ENCODE results near the gene ID1. TPM values are rescaled to one million over a fixed set of nuclear protein-coding genes. Genes with fewer than 3 reads are reported as not detected.

The ID1 gene
- polyA plus RNA-seq, 1 donor from 2014 or later = 30.6 TPM

DNA sequence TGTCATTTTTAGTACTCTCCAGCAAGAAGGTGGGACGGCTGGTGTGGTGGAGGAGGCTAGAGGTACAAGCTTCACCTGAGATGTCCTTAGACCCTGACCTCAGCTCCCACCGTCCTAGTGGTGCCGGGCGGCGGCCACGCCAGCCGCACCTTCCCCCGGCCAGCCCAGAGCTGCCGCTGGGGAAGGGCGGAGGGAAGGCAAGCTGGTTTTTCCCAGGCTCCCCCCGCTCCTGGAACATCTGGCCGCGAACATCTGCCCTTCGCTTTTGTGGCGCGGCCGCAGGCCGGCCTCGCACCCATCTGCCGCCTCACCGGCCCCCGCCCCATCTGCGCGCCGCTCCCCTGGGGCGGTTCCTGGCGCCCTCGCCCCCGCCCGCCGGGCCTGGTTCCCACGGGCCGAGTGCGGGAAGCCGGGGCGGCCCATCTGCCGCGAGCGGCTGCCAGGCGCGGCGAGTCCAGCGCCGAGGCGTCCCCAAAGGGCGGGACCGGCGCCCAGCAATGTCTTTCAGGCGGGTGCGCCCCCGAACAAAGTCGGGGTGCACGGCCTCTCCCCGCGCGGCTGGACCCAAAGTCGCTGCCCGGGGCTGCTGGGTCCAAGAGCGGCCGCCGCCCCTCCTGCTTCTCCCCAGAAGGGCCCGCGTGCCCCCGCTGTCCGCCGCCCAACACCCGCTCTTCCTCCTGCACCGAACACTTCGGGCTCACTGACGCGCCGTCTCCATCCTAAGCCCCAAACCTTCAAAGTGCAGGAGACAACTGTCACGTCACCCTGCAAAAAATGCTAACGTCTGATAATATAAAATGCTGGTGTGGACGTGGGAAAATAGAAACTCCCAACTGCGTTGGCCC lies 17.3 kb upstream of the ID1 start:
- H3K9ac ChIP-seq (ENCODE audit: low read length) = no peak overlapping the region
- no peaks in the 10 kb centered on the region for H3K79me2 ChIP-seq (replicated peaks; ENCODE audit: insufficient read depth, low read length)
- no peak overlapping the region for H2AFZ ChIP-seq (ENCODE audit: low read depth, low read length)
- H3K4me3 ChIP-seq (ENCODE audit: low read length) = peak overlapping the region; percentile 46
- H3K9me3 ChIP-seq (ENCODE audit: low read length) = no peaks in the 10 kb centered on the region
- H3K27me3 ChIP-seq (ENCODE audit: insufficient read depth, low read depth, low read length) = peaks cover 24% of the 10 kb centered on the region
- H3F3A ChIP-seq (ENCODE audit: insufficient read depth, low read length, poor library complexity, severe bottlenecking) = no peaks in the 10 kb centered on the region
- no peaks in the 10 kb centered on the region for H4K20me1 ChIP-seq (ENCODE audit: insufficient read depth)
- no peaks in the 10 kb centered on the region for H3K36me3 ChIP-seq (ENCODE audit: insufficient read depth, low read length)
- no peak overlapping the region for H3K27ac ChIP-seq (ENCODE audit: low read length)
- no peaks in the 10 kb centered on the region for H3K9me2 ChIP-seq (ENCODE audit: insufficient read depth, low read length)
- H3K4me2 ChIP-seq (ENCODE audit: low read length) = no peak overlapping the region
- no peak for TF ChIP-seq POLR2AphosphoS5 (IDR thresholded peaks at IDR 0.05)
- TF ChIP-seq, protein P1, sequence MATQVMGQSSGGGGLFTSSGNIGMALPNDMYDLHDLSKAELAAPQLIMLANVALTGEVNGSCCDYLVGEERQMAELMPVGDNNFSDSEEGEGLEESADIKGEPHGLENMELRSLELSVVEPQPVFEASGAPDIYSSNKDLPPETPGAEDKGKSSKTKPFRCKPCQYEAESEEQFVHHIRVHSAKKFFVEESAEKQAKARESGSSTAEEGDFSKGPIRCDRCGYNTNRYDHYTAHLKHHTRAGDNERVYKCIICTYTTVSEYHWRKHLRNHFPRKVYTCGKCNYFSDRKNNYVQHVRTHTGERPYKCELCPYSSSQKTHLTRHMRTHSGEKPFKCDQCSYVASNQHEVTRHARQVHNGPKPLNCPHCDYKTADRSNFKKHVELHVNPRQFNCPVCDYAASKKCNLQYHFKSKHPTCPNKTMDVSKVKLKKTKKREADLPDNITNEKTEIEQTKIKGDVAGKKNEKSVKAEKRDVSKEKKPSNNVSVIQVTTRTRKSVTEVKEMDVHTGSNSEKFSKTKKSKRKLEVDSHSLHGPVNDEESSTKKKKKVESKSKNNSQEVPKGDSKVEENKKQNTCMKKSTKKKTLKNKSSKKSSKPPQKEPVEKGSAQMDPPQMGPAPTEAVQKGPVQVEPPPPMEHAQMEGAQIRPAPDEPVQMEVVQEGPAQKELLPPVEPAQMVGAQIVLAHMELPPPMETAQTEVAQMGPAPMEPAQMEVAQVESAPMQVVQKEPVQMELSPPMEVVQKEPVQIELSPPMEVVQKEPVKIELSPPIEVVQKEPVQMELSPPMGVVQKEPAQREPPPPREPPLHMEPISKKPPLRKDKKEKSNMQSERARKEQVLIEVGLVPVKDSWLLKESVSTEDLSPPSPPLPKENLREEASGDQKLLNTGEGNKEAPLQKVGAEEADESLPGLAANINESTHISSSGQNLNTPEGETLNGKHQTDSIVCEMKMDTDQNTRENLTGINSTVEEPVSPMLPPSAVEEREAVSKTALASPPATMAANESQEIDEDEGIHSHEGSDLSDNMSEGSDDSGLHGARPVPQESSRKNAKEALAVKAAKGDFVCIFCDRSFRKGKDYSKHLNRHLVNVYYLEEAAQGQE (IDR thresholded peaks at IDR 0.05; ENCODE audit: borderline replicate concordance) = no peak
- TF ChIP-seq SMC3 (conservative IDR thresholded peaks at IDR 0.05; ENCODE audit: poor library complexity) = no peak
- no peak for TF ChIP-seq MXI1 (conservative IDR thresholded peaks at IDR 0.05; ENCODE audit: poor library complexity, severe bottlenecking)
- no peak for TF ChIP-seq TAF1 (IDR thresholded peaks at IDR 0.05; ENCODE audit: low read depth)
- no peak for TF ChIP-seq EZH2 (IDR thresholded peaks at IDR 0.05; ENCODE audit: borderline replicate concordance, insufficient read depth, low read length, poor library complexity, severe bottlenecking)
- TF ChIP-seq, protein P2, sequence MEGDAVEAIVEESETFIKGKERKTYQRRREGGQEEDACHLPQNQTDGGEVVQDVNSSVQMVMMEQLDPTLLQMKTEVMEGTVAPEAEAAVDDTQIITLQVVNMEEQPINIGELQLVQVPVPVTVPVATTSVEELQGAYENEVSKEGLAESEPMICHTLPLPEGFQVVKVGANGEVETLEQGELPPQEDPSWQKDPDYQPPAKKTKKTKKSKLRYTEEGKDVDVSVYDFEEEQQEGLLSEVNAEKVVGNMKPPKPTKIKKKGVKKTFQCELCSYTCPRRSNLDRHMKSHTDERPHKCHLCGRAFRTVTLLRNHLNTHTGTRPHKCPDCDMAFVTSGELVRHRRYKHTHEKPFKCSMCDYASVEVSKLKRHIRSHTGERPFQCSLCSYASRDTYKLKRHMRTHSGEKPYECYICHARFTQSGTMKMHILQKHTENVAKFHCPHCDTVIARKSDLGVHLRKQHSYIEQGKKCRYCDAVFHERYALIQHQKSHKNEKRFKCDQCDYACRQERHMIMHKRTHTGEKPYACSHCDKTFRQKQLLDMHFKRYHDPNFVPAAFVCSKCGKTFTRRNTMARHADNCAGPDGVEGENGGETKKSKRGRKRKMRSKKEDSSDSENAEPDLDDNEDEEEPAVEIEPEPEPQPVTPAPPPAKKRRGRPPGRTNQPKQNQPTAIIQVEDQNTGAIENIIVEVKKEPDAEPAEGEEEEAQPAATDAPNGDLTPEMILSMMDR (IDR thresholded peaks at IDR 0.05; ENCODE audit: poor library complexity, severe bottlenecking) = no peak
- no peak for TF ChIP-seq EP300 (conservative IDR thresholded peaks at IDR 0.05; ENCODE audit: poor library complexity, severe bottlenecking)
- TF ChIP-seq RAD21 (conservative IDR thresholded peaks at IDR 0.05) = no peak

DNA sequence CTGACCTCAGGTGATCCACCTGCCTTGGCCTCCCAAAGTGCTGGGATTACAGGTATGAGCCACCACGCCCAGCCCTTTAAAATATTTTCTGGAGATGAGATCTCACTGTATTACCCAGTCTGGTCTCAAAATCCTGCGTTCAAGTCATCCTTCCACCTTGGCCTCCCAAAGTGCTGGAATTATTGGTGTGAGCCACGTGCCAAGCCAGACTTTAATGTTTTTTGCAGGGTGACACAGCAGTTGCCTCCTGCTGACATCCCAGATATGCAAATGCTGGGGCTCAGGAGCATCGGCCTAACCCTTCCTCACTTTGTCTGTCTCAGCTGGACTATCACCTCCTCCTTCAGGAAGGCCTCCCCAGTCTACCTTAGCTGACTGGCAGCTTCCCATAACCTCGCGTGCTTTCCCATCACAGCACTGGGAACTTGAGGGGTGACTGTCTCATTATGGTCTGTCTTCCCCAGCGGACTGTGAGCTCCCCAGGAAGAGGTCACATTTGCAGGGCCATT lies 14.3 kb upstream of the ID1 start:
- Histone ChIP-seq H3K79me2 (replicated peaks; ENCODE audit: insufficient read depth, low read length) (no peaks in the 10 kb centered on the region), H3K4me3 (ENCODE audit: low read length) (no peak overlapping the region), H3K4me2 (ENCODE audit: low read length) (no peak overlapping the region), H3K9me3 (ENCODE audit: low read length) (no peaks in the 10 kb centered on the region), H3K9me2 (ENCODE audit: insufficient read depth, low read length) (no peaks in the 10 kb centered on the region), H2AFZ (ENCODE audit: low read depth, low read length) (no peak overlapping the region), H3F3A (ENCODE audit: insufficient read depth, low read length, poor library complexity, severe bottlenecking) (no peaks in the 10 kb centered on the region), H3K27me3 (ENCODE audit: insufficient read depth, low read depth, low read length) (peaks cover 24% of the 10 kb centered on the region), H3K36me3 (ENCODE audit: insufficient read depth, low read length) (no peaks in the 10 kb centered on the region), H3K9ac (ENCODE audit: low read length) (no peak overlapping the region), H4K20me1 (ENCODE audit: insufficient read depth) (no peaks in the 10 kb centered on the region), H3K27ac (ENCODE audit: low read length) (no peak overlapping the region)
- TF ChIP-seq, protein P2 (IDR thresholded peaks at IDR 0.05; ENCODE audit: poor library complexity, severe bottlenecking) = no peak
- TF ChIP-seq EZH2 (IDR thresholded peaks at IDR 0.05; ENCODE audit: borderline replicate concordance, insufficient read depth, low read length, poor library complexity, severe bottlenecking) (no peak), TAF1 (IDR thresholded peaks at IDR 0.05; ENCODE audit: low read depth) (no peak), RAD21 (conservative IDR thresholded peaks at IDR 0.05) (no peak), MXI1 (conservative IDR thresholded peaks at IDR 0.05; ENCODE audit: poor library complexity, severe bottlenecking) (no peak), EP300 (conservative IDR thresholded peaks at IDR 0.05; ENCODE audit: poor library complexity, severe bottlenecking) (no peak), SMC3 (conservative IDR thresholded peaks at IDR 0.05; ENCODE audit: poor library complexity) (no peak)
- TF ChIP-seq, protein P1 (IDR thresholded peaks at IDR 0.05; ENCODE audit: borderline replicate concordance) = no peak

Data from neural cell (in vitro differentiated cells).